ENCODE results near the gene ATP2B2.

ATP2B2 gene

DNA sequence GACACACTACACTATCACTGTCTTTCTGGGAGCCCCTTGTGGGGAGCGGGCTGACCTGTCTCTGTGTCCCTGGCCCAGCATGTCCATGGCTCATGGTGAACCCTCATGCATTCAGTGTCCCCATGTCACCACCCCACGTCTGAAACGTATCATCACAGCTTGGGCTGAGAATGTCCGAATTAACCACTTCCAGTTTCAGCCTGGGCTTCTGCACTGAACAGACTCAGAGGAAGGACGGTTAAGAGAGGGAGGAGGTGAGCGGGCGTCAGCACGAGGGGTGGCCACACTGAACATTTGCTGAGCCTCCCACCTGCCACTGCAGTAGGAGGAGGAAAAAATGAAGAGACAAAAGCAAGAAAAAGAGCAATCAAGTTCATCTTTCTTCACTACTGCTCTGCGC, 30.5 kb downstream of the ATP2B2 start:
- in situ Hi-C loops (cut with HindIII; ENCODE audit: low sequenced_read_pairs) = no loop called here
- no peak overlapping the region for H3K4me3 ChIP-seq (ENCODE audit: low read depth, low read length)
- no peak for TF ChIP-seq CTCF (IDR thresholded peaks at IDR 0.05; ENCODE audit: low read depth, low read length, missing control alignments)
- no peak for DNase-seq (ENCODE audit: low read depth)

- TF ChIP-seq CTCF (IDR thresholded peaks at IDR 0.05; ENCODE audit: low read depth, low read length, missing control alignments) = no peak
- in situ Hi-C loops (cut with HindIII; ENCODE audit: low sequenced_read_pairs) = no loop called here
- H3K4me3 ChIP-seq (ENCODE audit: low read depth, low read length) = no peak overlapping the region
- no peak for DNase-seq (ENCODE audit: low read depth)
These were observed 31.1 kb downstream of the ATP2B2 start for GRCh38 chr3:10474275-10474646.

- no peak for DNase-seq (ENCODE audit: low read depth)
- in situ Hi-C loops (cut with HindIII; ENCODE audit: low sequenced_read_pairs) = no loop called here
- H3K4me3 ChIP-seq (ENCODE audit: low read depth, low read length) = no peak overlapping the region
- TF ChIP-seq CTCF (IDR thresholded peaks at IDR 0.05; ENCODE audit: low read depth, low read length, missing control alignments) = no peak
These were observed 31.7 kb downstream of the ATP2B2 start for GRCh38 chr3:10473581-10474274.

DNA sequence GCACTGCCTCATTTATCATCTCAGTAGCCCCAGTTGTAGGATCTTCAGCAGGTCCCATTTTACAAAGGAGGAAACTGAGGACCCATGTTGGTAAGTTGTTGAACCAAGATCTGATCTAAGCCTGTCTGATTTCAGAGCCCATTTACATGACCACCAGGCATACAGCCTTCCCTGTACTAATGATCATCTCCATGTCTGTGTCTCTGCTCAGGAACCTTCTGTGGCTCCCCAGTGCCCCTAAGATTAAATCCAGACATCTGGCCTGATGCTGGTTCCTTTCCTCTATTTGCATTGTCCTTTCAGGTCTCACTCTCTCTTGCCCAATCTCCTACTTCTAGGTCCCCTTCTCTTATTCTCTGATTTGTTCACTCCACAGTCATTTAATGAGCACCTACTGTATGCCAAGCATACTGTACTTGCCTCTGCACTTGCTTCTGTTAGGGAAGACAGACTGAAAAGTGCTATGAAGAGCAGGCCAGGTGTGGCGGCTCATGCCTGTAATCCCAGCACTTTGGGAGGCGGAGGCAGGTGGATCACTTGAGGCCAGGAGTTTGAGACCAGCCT, 32.4 kb downstream of the ATP2B2 start:
- in situ Hi-C loops (cut with HindIII; ENCODE audit: low sequenced_read_pairs) = no loop called here
- no peak for TF ChIP-seq CTCF (IDR thresholded peaks at IDR 0.05; ENCODE audit: low read depth, low read length, missing control alignments)
- no peak overlapping the region for H3K4me3 ChIP-seq (ENCODE audit: low read depth, low read length)
- no peak for DNase-seq (ENCODE audit: low read depth)

DNA sequence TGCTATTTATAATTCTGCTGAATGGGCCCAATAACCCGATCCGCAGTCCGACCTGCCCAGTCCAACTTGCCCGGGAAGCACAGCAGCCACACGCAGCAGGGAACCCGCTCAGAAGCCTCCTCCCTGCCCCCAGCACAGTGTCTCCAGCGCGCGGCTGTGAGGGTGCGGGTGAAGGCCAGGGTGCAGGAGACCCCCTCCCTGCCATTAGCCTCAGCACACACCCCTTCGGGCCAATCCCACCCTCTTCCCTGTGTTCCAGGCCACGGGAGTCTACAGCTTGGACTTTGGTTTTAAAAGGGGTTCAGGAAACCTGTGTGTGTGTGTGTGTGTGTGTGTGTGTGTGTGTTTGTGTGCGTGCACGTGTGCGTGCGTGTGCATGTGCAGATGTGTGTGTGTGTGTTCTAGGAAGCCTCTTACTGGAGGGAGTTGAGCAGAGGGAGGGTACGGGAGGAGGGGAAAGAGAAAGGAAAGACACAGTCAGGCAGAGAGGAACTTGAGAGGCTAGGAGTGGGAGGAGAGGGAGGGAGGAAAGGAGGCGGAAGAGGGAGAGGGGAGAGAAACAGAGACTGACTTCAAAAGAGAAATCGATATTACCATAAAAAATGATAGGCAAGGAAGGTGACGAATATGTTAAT, 34.2 kb downstream of the ATP2B2 start:
- no peak for TF ChIP-seq CTCF (IDR thresholded peaks at IDR 0.05; ENCODE audit: low read depth, low read length, missing control alignments)
- DNase-seq (ENCODE audit: low read depth) = no peak
- in situ Hi-C loops (cut with HindIII; ENCODE audit: low sequenced_read_pairs) = no loop called here
- no peak overlapping the region for H3K4me3 ChIP-seq (ENCODE audit: low read depth, low read length)

- in situ Hi-C loops (cut with HindIII; ENCODE audit: low sequenced_read_pairs) = no loop called here
- no peak for DNase-seq (ENCODE audit: low read depth)
- no peak overlapping the region for H3K4me3 ChIP-seq (ENCODE audit: low read depth, low read length)
- TF ChIP-seq CTCF (IDR thresholded peaks at IDR 0.05; ENCODE audit: low read depth, low read length, missing control alignments) = no peak
These were observed 35.0 kb downstream of the ATP2B2 start for GRCh38 chr3:10470120-10471053.
